Measurements from ENCODE around the gene PSD4.

PSD4 gene

GRCh38 chr2:113258471-113259147 is 84.8 kb downstream of the PSD4 start:
- no peaks in the 10 kb centered on the region for H3K36me3 ChIP-seq (ENCODE audit: control insufficient read depth, insufficient read depth, low read length, severe bottlenecking)
- peaks cover 4% of the 10 kb centered on the region for H3K4me1 ChIP-seq (ENCODE audit: control insufficient read depth, insufficient read depth, low read length)
- no peak overlapping the region for H3K9ac ChIP-seq (ENCODE audit: low read length)
- H3K9me3 ChIP-seq (ENCODE audit: control insufficient read depth, low read length), result no peaks in the 10 kb centered on the region
- no peak for DNase-seq (ENCODE audit: low read depth)
- H3K27me3 ChIP-seq (replicated peaks; ENCODE audit: control insufficient read depth, insufficient read depth, low read length), result no peaks in the 10 kb centered on the region
- no peak overlapping the region for H3K4me3 ChIP-seq (ENCODE audit: low read length)

All from adipocyte (in vitro differentiated cells).